Thyroid gland (tissue), 4 donors: ENCODE measurements around the gene SLC7A10. TPM values are rescaled to one million over a fixed set of nuclear protein-coding genes. Genes with fewer than 3 reads are reported as not detected.

ENCODE experiments used
- DNase-seq, 2 donors: peaks; one replicate each; pipeline ENCODE4 v3.0.0-alpha.2; 2019
- H3K27ac ChIP-seq, 3 donors: fragments of 200-600 bp; sonication (generic); 1 replicate in 2 of 3; 2 replicates in 1 of 3; pipeline ENCODE4 v1.5.1; 2016 to 2019; ENCODE audit warnings: mild to moderate bottlenecking in 1 of 3, moderate library complexity in 1 of 3
- H3K27me3 ChIP-seq: fragments of 200-600 bp; sonication (generic); one replicate; pipeline ENCODE4 v1.5.1; 2019
- H3K36me3 ChIP-seq, 2 donors: fragments of 200-600 bp; sonication (generic); one replicate each; pipeline ENCODE4 v1.5.1; 2016 to 2019
- H3K4me1 ChIP-seq, 2 donors: fragments of 200-600 bp; sonication (generic); one replicate each; pipeline ENCODE4 v1.5.1; 2017 to 2019
- H3K4me3 ChIP-seq, 3 donors: fragments of 200-600 bp; sonication (generic); replicated peaks in 1 of 3; 1 replicate in 2 of 3; 2 replicates in 1 of 3; pipeline ENCODE4 v1.5.1; 2016; ENCODE audit warnings: mild to moderate bottlenecking in 1 of 3
- H3K9me3 ChIP-seq: fragments of 200-600 bp; sonication (generic); one replicate; pipeline ENCODE4 v1.5.1; 2017
- POLR2A ChIP-seq, 2 donors: fragments of 450-650 bp; IDR thresholded peaks; one replicate each; pipeline ENCODE4 v1.6.1; 2017; ENCODE audit warnings: antibody characterized with exemption in 2 of 2, mild to moderate bottlenecking in 2 of 2, moderate library complexity in 1 of 2
- WGBS, 2 donors: methylation state at CpG; one replicate each; pipeline ENCODE4 v1.1.5; 2017; 5-methylcytosine and 5-hydroxymethylcytosine counted together
- intact Hi-C: fragments of 100-400 bp; cut with DNase I; formaldehyde crosslinking; loops from one replicate; pipeline ENCODE4 v1.15.1; 2023
- total RNA-seq, 4 donors: library from RNA; depleted of rRNA; stranded (reverse); fragments of >200 nt; gene quantifications; one replicate each; pipeline ENCODE4 v1.2.3, GENCODE V29; 2016
- TF ChIP-seq, protein P1 (sequence below), 6 experiments: fragments of 200-600 bp in 3 of 6; fragments of 450-650 bp in 3 of 6; sonication (generic) in 3 of 6; IDR thresholded peaks; one replicate each; pipeline ENCODE4 v1.5.1; 2016 to 2019; ENCODE audit warnings: antibody characterized with exemption in 6 of 6, mild to moderate bottlenecking in 2 of 6, inconsistent platforms in 1 of 6, moderate library complexity in 1 of 6

SLC7A10 gene
- total RNA-seq, 4 donors from 2014 or later: 0.29 to 2.7 (median 0.78) TPM

DNA sequence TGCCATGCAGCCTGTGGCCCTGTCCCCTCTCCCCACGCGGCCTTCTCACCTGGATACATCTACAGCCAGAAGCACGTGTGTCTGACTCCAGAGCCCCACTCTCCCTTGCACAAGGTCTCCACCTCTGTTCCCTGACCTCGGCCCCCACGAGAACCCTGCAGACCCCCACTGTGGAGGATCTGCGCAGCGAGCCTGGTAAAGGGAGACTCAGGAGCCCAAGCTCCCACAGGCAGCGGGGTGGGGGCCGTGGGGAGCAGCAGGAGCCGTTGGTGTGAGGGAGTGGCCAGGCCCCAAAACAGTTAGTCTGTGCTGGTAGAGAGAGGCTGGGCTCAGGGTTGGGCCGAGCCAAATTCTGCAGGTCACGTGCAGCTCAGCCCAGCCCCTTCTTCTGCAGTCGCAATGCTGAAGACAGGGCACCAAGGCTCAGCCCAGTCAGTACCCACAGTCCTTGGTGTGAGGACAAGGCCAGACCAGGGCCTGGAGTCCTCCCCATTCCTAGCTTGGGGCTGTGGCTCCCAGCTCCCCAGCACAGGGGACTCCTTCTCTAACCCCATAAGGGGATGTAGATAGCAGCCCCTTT, 28.7 kb upstream of the SLC7A10 start:
- Histone ChIP-seq H3K9me3 (no peaks in the 10 kb centered on the region), H3K27me3 (no peaks in the 10 kb centered on the region), H3K4me3 (no peak overlapping the region), H3K27ac (no peak overlapping the region), H3K4me1 (no peaks in the 10 kb centered on the region), H3K36me3 (no peaks in the 10 kb centered on the region)
- WGBS, 2 donors: 78% methylated on average over 7 to 10 of the region's 13 CpGs
- intact Hi-C loops: no loop called here
- TF ChIP-seq POLR2A (IDR thresholded peaks at IDR 0.05): no peak
- TF ChIP-seq, protein P1, sequence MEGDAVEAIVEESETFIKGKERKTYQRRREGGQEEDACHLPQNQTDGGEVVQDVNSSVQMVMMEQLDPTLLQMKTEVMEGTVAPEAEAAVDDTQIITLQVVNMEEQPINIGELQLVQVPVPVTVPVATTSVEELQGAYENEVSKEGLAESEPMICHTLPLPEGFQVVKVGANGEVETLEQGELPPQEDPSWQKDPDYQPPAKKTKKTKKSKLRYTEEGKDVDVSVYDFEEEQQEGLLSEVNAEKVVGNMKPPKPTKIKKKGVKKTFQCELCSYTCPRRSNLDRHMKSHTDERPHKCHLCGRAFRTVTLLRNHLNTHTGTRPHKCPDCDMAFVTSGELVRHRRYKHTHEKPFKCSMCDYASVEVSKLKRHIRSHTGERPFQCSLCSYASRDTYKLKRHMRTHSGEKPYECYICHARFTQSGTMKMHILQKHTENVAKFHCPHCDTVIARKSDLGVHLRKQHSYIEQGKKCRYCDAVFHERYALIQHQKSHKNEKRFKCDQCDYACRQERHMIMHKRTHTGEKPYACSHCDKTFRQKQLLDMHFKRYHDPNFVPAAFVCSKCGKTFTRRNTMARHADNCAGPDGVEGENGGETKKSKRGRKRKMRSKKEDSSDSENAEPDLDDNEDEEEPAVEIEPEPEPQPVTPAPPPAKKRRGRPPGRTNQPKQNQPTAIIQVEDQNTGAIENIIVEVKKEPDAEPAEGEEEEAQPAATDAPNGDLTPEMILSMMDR (IDR thresholded peaks at IDR 0.05): no peak
- DNase-seq: no peak

- H3K4me1 ChIP-seq: no peaks in the 10 kb centered on the region
- no peak for DNase-seq
- no peaks in the 10 kb centered on the region for H3K27me3 ChIP-seq
- H3K4me3 ChIP-seq: no peak overlapping the region
- intact Hi-C loops: no loop called here
- no peak overlapping the region for H3K27ac ChIP-seq
- no peaks in the 10 kb centered on the region for H3K36me3 ChIP-seq
- WGBS, 2 donors: 87 to 89% methylated on average over 4 to 5 of the region's 8 CpGs
- TF ChIP-seq POLR2A (IDR thresholded peaks at IDR 0.05): no peak
- TF ChIP-seq, protein P1 (IDR thresholded peaks at IDR 0.05): no peak
- H3K9me3 ChIP-seq: no peaks in the 10 kb centered on the region
These were observed 27.3 kb upstream of the SLC7A10 start for GRCh38 chr19:33252971-33253370.

GRCh38 chr19:33252418-33252962, 26.8 kb upstream of the SLC7A10 start:
- Histone ChIP-seq H3K4me1 (no peaks in the 10 kb centered on the region), H3K9me3 (no peaks in the 10 kb centered on the region), H3K36me3 (no peaks in the 10 kb centered on the region), H3K27ac (no peak overlapping the region), H3K27me3 (no peaks in the 10 kb centered on the region), H3K4me3 (no peak overlapping the region)
- no peak for DNase-seq
- WGBS, 2 donors: 89 to 96% methylated on average over 4 of the region's 4 CpGs
- TF ChIP-seq, protein P1 (IDR thresholded peaks at IDR 0.05): no peak
- TF ChIP-seq POLR2A (IDR thresholded peaks at IDR 0.05): no peak
- intact Hi-C loops: no loop called here

- intact Hi-C loops: no loop called here
- Histone ChIP-seq H3K36me3 (no peaks in the 10 kb centered on the region), H3K27me3 (no peaks in the 10 kb centered on the region), H3K4me3 (no peak overlapping the region), H3K4me1 (no peaks in the 10 kb centered on the region), H3K27ac (no peak overlapping the region), H3K9me3 (no peaks in the 10 kb centered on the region)
- no peak for DNase-seq
- WGBS, 2 donors: 77 to 83% methylated on average over 14 to 15 of the region's 17 CpGs
- TF ChIP-seq, protein P1 (IDR thresholded peaks at IDR 0.05): no peak
- no peak for TF ChIP-seq POLR2A (IDR thresholded peaks at IDR 0.05)
These were observed 26.0 kb upstream of the SLC7A10 start for GRCh38 chr19:33251526-33252090.

DNA sequence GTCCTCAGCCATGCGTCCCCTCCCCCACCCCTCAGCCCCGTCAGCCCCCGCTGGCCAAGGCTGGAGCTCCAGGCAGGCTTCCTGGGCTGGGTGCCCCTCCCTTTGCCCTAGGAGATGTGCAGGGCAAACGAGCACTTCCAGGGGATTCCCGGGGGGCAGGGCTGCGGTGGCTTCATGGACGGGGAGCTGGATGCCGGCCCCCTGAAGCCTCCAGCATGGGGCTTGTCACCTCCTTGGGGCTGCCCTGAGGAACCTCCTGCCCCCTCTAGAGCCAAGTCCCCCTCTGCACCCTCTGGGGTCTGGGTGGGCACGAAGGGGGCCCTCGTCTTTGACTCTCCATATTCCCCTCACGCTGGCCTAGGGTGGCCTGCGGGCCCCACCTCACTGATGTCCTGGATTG, 25.4 kb upstream of the SLC7A10 start:
- intact Hi-C loops: no loop called here
- Histone ChIP-seq H3K4me1 (no peaks in the 10 kb centered on the region), H3K9me3 (no peaks in the 10 kb centered on the region), H3K36me3 (no peaks in the 10 kb centered on the region), H3K27me3 (no peaks in the 10 kb centered on the region), H3K27ac (no peak overlapping the region), H3K4me3 (no peak overlapping the region)
- no peak for TF ChIP-seq POLR2A (IDR thresholded peaks at IDR 0.05)
- TF ChIP-seq, protein P1 (IDR thresholded peaks at IDR 0.05): no peak
- WGBS, 2 donors: 54 to 77% methylated on average over 4 to 5 of the region's 12 CpGs
- no peak for DNase-seq
